ENCODE data around the gene MYNN. TPM values are rescaled to one million over a fixed set of nuclear protein-coding genes. Genes with fewer than 3 reads are reported as not detected.
"Not testable (repeated sequence)": the region's sequence is repeated elsewhere in the genome, so short reads cannot be mapped to it uniquely, and the experiment has no call there.

Gene MYNN
- total RNA-seq = 14.5 and 16.8 TPM in 2 replicates

- Mint-ChIP-seq H3K4me3 (peak within 1 kb of the TSS; percentile 97), H3K27ac (peak within 1 kb of the TSS; percentile 99), H3K27me3 (ENCODE audit: insufficient read depth) (peaks cover 5% of the 10 kb centered on the region), H3K4me1 (ENCODE audit: low read depth) (peaks cover 56% of the 10 kb centered on the region), H3K36me3 (ENCODE audit: low read depth) (peaks cover 30% of the 10 kb centered on the region), H3K9me3 (no peaks in the 10 kb centered on the region)
- DNase-seq (ENCODE audit: low spot score) = peak; percentile 91
- intact Hi-C loops (cut with micrococcal nuclease) = loop anchor here (1.0 to 5.0 kb wide), 9 partner anchors 8 to 1689 kb away; partner anchors contain the start of genes EIF5A2, PHC3, PRKCI and RPL22L1
These were observed at the start of gene MYNN for GRCh38 chr3:169772897-169773816. MYNN (plus strand) TSS chr3:169773396; CDS start chr3:169774296, 900 bp downstream.

GRCh38 chr3:169731857-169732256 lies 41.3 kb upstream of the MYNN start:
- peaks cover 15% of the 10 kb centered on the region for H3K27me3 Mint-ChIP-seq (ENCODE audit: insufficient read depth)

DNA sequence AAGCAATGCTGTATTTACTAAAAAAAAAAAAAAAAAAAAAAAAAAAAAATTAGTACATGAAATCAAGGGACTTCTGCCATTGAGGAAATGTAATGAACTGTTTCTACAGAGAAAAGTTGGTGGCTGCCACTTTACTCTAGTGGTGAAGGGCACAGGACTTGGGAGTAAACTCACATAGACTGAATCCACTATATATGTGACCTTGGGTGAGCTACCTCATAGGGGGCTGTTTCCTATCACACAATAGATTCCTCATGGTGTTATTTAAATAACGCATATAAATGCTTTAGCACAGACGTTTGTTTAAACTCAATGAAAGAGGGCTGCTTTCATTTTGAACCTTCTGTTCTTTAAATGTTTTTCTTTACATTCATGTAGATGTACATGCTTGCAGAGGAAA lies 34.1 kb upstream of the MYNN start:
- Mint-ChIP-seq H3K27ac (no peak overlapping the region), H3K27me3 (ENCODE audit: insufficient read depth) (peaks cover 4% of the 10 kb centered on the region), H3K4me1 (ENCODE audit: low read depth) (no peaks in the 10 kb centered on the region), H3K9me3 (peaks cover 10% of the 10 kb centered on the region), H3K4me3 (no peak overlapping the region), H3K36me3 (ENCODE audit: low read depth) (no peaks in the 10 kb centered on the region)
- intact Hi-C loops (cut with micrococcal nuclease) = no loop called here
- DNase-seq (ENCODE audit: low spot score) = no peak

More at GRCh38 chr3:169731857-169732256, 41.3 kb upstream of the MYNN start:
- peaks cover 24% of the 10 kb centered on the region for H3K9me3 Mint-ChIP-seq
- DNase-seq (ENCODE audit: low spot score); H3K4me1 Mint-ChIP-seq (ENCODE audit: low read depth); H3K4me3 Mint-ChIP-seq; H3K36me3 Mint-ChIP-seq (ENCODE audit: low read depth); intact Hi-C loops (cut with micrococcal nuclease); H3K27ac Mint-ChIP-seq: not testable (repeated sequence)

GRCh38 chr3:169744366-169745054 lies 28.7 kb upstream of the MYNN start:
- Mint-ChIP-seq H3K9me3 (no peaks in the 10 kb centered on the region), H3K36me3 (ENCODE audit: low read depth) (no peaks in the 10 kb centered on the region), H3K27me3 (ENCODE audit: insufficient read depth) (peaks cover 26% of the 10 kb centered on the region), H3K27ac (no peak overlapping the region), H3K4me1 (ENCODE audit: low read depth) (peaks cover 8% of the 10 kb centered on the region), H3K4me3 (no peak overlapping the region)
- intact Hi-C loops (cut with micrococcal nuclease) = loop anchor here (2.0 to 5.0 kb wide), 2 partner anchors 596 to 877 kb away; no protein-coding TSS in a partner anchor
- DNase-seq (ENCODE audit: low spot score) = no peak

GRCh38 chr3:169746924-169747323 lies 26.3 kb upstream of the MYNN start:
- H3K27ac Mint-ChIP-seq = no peak overlapping the region

DNA sequence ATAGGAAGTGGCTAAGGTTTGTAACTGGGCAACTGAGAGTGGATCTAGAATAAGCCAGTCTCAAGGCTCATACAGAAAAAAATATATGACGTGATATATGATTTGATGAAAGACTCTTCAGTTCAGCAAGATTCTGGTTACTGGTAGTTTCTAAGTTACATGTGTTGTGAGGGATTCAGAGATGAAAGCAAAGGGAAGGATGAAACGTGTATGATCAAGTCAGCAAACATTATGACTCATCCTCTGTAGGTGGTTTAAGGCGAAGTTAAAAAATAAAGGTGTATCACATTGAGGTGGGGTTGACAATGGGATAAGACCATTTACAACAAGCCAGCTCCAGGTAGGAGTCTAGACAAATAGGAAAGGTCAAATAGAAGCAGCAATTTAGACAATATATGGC lies 24.5 kb upstream of the MYNN start:
- no peak overlapping the region for H3K4me3 Mint-ChIP-seq
- intact Hi-C loops (cut with micrococcal nuclease) = no loop called here
- H3K9me3 Mint-ChIP-seq = no peaks in the 10 kb centered on the region
- H3K27ac Mint-ChIP-seq = no peak overlapping the region
- H3K27me3 Mint-ChIP-seq (ENCODE audit: insufficient read depth) = peaks cover 30% of the 10 kb centered on the region
- H3K4me1 Mint-ChIP-seq (ENCODE audit: low read depth) = peaks cover 8% of the 10 kb centered on the region
- no peak for DNase-seq (ENCODE audit: low spot score)
- no peaks in the 10 kb centered on the region for H3K36me3 Mint-ChIP-seq (ENCODE audit: low read depth)

More at GRCh38 chr3:169746924-169747323, 26.3 kb upstream of the MYNN start:
- Mint-ChIP-seq H3K9me3 (no peaks in the 10 kb centered on the region), H3K4me1 (ENCODE audit: low read depth) (peaks cover 8% of the 10 kb centered on the region), H3K4me3 (no peak overlapping the region), H3K27me3 (ENCODE audit: insufficient read depth) (peaks cover 25% of the 10 kb centered on the region), H3K36me3 (ENCODE audit: low read depth) (no peaks in the 10 kb centered on the region)
- no peak for DNase-seq (ENCODE audit: low spot score)
- intact Hi-C loops (cut with micrococcal nuclease) = no loop called here

- Mint-ChIP-seq H3K4me1 (ENCODE audit: low read depth) (peaks cover 8% of the 10 kb centered on the region), H3K4me3 (no peak overlapping the region), H3K27ac (no peak overlapping the region), H3K9me3 (no peaks in the 10 kb centered on the region), H3K27me3 (ENCODE audit: insufficient read depth) (peaks cover 34% of the 10 kb centered on the region), H3K36me3 (ENCODE audit: low read depth) (no peaks in the 10 kb centered on the region)
- DNase-seq (ENCODE audit: low spot score) = no peak
- intact Hi-C loops (cut with micrococcal nuclease) = no loop called here
These were observed 22.5 kb upstream of the MYNN start for GRCh38 chr3:169750665-169751064.

DNA sequence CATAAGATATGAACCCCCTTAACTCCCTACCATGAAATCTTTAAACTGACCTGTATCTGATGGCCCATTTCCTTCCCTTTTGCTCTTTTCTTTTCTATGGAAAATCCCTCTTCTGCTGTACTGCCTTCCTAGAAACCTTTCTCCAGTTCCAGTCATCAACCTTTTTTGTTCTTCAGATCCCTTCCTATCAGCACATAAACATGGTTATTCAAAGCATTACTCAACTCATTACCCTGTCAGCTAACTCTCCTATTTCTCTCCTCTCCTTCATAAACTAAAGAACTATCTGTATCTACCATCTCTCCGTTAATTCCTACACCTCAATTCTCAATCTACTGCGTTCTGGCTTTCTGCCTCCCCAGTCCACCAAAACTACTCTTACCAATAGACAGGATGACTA lies 21.3 kb upstream of the MYNN start:
- Mint-ChIP-seq H3K36me3 (ENCODE audit: low read depth) (no peaks in the 10 kb centered on the region), H3K4me1 (ENCODE audit: low read depth) (peaks cover 8% of the 10 kb centered on the region), H3K27ac (no peak overlapping the region), H3K9me3 (no peaks in the 10 kb centered on the region), H3K4me3 (no peak overlapping the region), H3K27me3 (ENCODE audit: insufficient read depth) (peaks cover 27% of the 10 kb centered on the region)
- intact Hi-C loops (cut with micrococcal nuclease) = no loop called here
- no peak for DNase-seq (ENCODE audit: low spot score)

GRCh38 chr3:169754711-169755110 lies 18.5 kb upstream of the MYNN start:
- H3K36me3 Mint-ChIP-seq (ENCODE audit: low read depth) = no peaks in the 10 kb centered on the region
- H3K4me1 Mint-ChIP-seq (ENCODE audit: low read depth) = peaks cover 9% of the 10 kb centered on the region
- no peak overlapping the region for H3K4me3 Mint-ChIP-seq
- H3K9me3 Mint-ChIP-seq = no peaks in the 10 kb centered on the region
- H3K27me3 Mint-ChIP-seq (ENCODE audit: insufficient read depth) = peaks cover 15% of the 10 kb centered on the region
- intact Hi-C loops (cut with micrococcal nuclease) = no loop called here
- H3K27ac Mint-ChIP-seq = no peak overlapping the region
- DNase-seq (ENCODE audit: low spot score) = no peak

DNA sequence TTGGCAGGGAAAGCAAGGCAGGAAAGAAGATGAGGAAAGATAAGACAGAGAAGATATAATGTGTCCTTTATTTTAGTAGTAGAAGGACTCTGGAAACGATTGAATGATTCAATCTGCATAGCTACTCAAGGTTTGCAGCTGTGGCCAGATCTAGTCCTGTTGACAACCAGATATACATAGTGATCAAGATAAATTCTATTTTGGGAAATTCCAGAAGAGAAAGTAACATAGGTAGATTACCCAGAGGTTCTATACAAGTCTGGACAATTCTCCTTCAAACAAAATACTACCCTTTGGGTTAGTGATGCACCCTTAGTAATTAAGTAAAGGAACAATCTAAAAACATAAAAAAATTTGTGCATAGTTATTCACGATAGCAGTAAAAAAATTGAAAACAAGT lies 17.7 kb upstream of the MYNN start:
- no peak overlapping the region for H3K27ac Mint-ChIP-seq
- H3K4me3 Mint-ChIP-seq = no peak overlapping the region
- intact Hi-C loops (cut with micrococcal nuclease) = no loop called here
- H3K27me3 Mint-ChIP-seq (ENCODE audit: insufficient read depth) = peaks cover 15% of the 10 kb centered on the region
- no peaks in the 10 kb centered on the region for H3K9me3 Mint-ChIP-seq
- DNase-seq (ENCODE audit: low spot score) = no peak
- H3K4me1 Mint-ChIP-seq (ENCODE audit: low read depth) = peaks cover 13% of the 10 kb centered on the region
- no peaks in the 10 kb centered on the region for H3K36me3 Mint-ChIP-seq (ENCODE audit: low read depth)

GRCh38 chr3:169758359-169758994 lies 14.7 kb upstream of the MYNN start:
- H3K27me3 Mint-ChIP-seq (ENCODE audit: insufficient read depth) = peaks cover 13% of the 10 kb centered on the region

DNA sequence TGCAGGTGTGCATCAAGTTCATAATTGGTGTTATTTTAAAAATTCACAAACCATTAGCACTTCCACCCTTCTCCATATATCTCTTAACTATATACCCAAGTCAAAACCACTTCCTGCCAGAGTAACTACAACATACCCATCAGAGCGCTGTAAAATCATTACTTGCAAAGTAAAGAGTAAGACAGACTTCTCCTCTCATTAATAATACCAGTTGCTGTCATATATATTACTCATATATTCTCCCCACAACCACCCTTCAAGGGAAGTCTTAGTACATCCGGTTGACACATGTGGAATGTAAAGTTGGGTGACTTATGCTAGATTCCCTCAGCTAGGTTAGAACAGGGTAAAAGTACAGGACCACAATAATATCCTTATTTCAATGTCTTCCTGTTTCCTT lies 13.9 kb upstream of the MYNN start:
- DNase-seq (ENCODE audit: low spot score) = no peak
- Mint-ChIP-seq H3K36me3 (ENCODE audit: low read depth) (no peaks in the 10 kb centered on the region), H3K9me3 (no peaks in the 10 kb centered on the region), H3K4me1 (ENCODE audit: low read depth) (peaks cover 23% of the 10 kb centered on the region), H3K27me3 (ENCODE audit: insufficient read depth) (peaks cover 11% of the 10 kb centered on the region), H3K27ac (peak overlapping the region; percentile 38), H3K4me3 (peak overlapping the region; percentile 2)
- intact Hi-C loops (cut with micrococcal nuclease) = loop anchor here (2.0 kb wide), 1 partner anchor 14 kb away; the partner anchor contains the start of gene MYNN

More at GRCh38 chr3:169758359-169758994, 14.7 kb upstream of the MYNN start:
- peaks cover 17% of the 10 kb centered on the region for H3K4me1 Mint-ChIP-seq (ENCODE audit: low read depth)
- no peak overlapping the region for H3K27ac Mint-ChIP-seq
- no peak for DNase-seq (ENCODE audit: low spot score)
- no peaks in the 10 kb centered on the region for H3K9me3 Mint-ChIP-seq
- no peaks in the 10 kb centered on the region for H3K36me3 Mint-ChIP-seq (ENCODE audit: low read depth)
- intact Hi-C loops (cut with micrococcal nuclease) = loop anchor here (2.0 kb wide), 1 partner anchor 14 kb away; the partner anchor contains the start of gene MYNN
- no peak overlapping the region for H3K4me3 Mint-ChIP-seq
